ENCODE measurements around the gene LRP1-AS.

DNA sequence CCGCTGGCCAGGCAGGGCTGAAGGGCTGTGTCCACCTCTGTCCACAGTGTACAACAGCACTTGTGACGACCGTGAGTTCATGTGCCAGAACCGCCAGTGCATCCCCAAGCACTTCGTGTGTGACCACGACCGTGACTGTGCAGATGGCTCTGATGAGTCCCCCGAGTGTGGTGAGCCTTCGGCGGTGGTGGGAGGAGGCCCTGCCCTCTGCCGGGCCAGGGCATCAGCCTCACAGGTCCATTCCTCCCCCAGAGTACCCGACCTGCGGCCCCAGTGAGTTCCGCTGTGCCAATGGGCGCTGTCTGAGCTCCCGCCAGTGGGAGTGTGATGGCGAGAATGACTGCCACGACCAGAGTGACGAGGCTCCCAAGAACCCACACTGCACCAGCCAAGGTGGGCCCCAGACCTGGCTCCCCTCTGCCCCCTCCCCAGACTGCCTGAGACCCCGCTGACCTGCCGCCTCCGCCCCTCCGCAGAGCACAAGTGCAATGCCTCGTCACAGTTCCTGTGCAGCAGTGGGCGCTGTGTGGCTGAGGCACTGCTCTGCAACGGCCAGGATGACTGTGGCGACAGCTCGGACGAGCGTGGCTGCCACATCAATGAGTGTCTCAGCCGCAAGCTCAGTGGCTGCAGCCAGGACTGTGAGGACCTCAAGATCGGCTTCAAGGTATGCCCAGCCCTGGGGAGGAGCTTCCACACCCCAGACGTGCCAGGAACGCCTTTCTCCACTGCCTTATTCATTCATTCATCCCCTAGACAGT is 48.4 kb upstream of the LRP1-AS start:
- TF ChIP-seq, protein P1, sequence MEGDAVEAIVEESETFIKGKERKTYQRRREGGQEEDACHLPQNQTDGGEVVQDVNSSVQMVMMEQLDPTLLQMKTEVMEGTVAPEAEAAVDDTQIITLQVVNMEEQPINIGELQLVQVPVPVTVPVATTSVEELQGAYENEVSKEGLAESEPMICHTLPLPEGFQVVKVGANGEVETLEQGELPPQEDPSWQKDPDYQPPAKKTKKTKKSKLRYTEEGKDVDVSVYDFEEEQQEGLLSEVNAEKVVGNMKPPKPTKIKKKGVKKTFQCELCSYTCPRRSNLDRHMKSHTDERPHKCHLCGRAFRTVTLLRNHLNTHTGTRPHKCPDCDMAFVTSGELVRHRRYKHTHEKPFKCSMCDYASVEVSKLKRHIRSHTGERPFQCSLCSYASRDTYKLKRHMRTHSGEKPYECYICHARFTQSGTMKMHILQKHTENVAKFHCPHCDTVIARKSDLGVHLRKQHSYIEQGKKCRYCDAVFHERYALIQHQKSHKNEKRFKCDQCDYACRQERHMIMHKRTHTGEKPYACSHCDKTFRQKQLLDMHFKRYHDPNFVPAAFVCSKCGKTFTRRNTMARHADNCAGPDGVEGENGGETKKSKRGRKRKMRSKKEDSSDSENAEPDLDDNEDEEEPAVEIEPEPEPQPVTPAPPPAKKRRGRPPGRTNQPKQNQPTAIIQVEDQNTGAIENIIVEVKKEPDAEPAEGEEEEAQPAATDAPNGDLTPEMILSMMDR (conservative IDR thresholded peaks at IDR 0.05; ENCODE audit: low read depth, low read length) = no peak
- TF ChIP-seq EZH2 (IDR thresholded peaks at IDR 0.05; ENCODE audit: low read length, unreplicated experiment) = no peak
- no peak for TF ChIP-seq EZH2phosphoT487 (IDR thresholded peaks at IDR 0.05; ENCODE audit: borderline replicate concordance, low read length)
